Activated CD8-positive, alpha-beta T cell treated with anti-CD3 and anti-CD28 coated beads for 36 hours (primary cell): ENCODE measurements around the gene CFB. TPM values are rescaled to one million over a fixed set of nuclear protein-coding genes. Genes with fewer than 3 reads are reported as not detected.

Experiments used
- ATAC-seq: fragments of 200-7000 bp; cut with Tn5 transposase; one replicate; pipeline ENCODE4 v1.10.0; 2021; ENCODE audit warnings: mild to moderate bottlenecking, moderate library complexity
- CTCF ChIA-PET: fragments of 350-600 bp; sonication (Branson Sonifier 250); formaldehyde crosslinking; loops from one replicate; lab custom pipeline; 2021; ENCODE audit warnings: antibody characterized with exemption; lab: Charles Lee
- POLR2A ChIA-PET: fragments of 350-600 bp; sonication (Branson Sonifier 250); formaldehyde crosslinking; loops from one replicate; lab custom pipeline; 2021; ENCODE audit warnings: antibody characterized with exemption; lab: Charles Lee
- DNase-seq: peaks from one replicate; pipeline ENCODE4 v3.0.0-alpha.2; 2020
- H3K27ac Mint-ChIP-seq: one replicate; pipeline ENCODE4 v1.8.0; 2021; ENCODE audit warnings: mild to moderate bottlenecking, mixed read lengths
- H3K27me3 Mint-ChIP-seq: one replicate; pipeline ENCODE4 v1.8.0; 2021; ENCODE audit warnings: mixed read lengths
- H3K36me3 Mint-ChIP-seq: one replicate; pipeline ENCODE4 v1.8.0; 2021; ENCODE audit warnings: low read depth, mixed read lengths
- H3K4me1 Mint-ChIP-seq: one replicate; pipeline ENCODE4 v1.8.0; 2021; ENCODE audit warnings: low read depth, mixed read lengths
- H3K4me3 Mint-ChIP-seq: one replicate; pipeline ENCODE4 v1.8.0; 2021; ENCODE audit warnings: mild to moderate bottlenecking, moderate library complexity, mixed read lengths
- H3K9me3 Mint-ChIP-seq: one replicate; pipeline ENCODE4 v1.8.0; 2021; ENCODE audit warnings: mixed read lengths
- intact Hi-C: fragments of 100-400 bp; cut with micrococcal nuclease; formaldehyde crosslinking; loops from one replicate; pipeline ENCODE4 v1.10.0; 2022
- total RNA-seq, 2 experiments: library from RNA; stranded (reverse); gene quantifications; one replicate each; pipeline ENCODE4 v1.2.3, GENCODE V29; 2021
- TF ChIP-seq, protein P1 (sequence below): fragments of 200-600 bp; IDR thresholded peaks from one replicate; pipeline ENCODE4 v1.8.0; 2022; ENCODE audit warnings: antibody characterized with exemption, mild to moderate bottlenecking

CFB gene
- total RNA-seq, 2 experiments from 2014 or later = 0.43 to 0.45 TPM

GRCh38 chr6:31897612-31898382 lies 48.1 kb upstream of the CFB start, which contains the start of gene EHMT2:
TSS of gene EHMT2 (minus strand) at chr6:31897698. CDS start at chr6:31897677, 21 bp downstream.
- TF ChIP-seq, protein P1, sequence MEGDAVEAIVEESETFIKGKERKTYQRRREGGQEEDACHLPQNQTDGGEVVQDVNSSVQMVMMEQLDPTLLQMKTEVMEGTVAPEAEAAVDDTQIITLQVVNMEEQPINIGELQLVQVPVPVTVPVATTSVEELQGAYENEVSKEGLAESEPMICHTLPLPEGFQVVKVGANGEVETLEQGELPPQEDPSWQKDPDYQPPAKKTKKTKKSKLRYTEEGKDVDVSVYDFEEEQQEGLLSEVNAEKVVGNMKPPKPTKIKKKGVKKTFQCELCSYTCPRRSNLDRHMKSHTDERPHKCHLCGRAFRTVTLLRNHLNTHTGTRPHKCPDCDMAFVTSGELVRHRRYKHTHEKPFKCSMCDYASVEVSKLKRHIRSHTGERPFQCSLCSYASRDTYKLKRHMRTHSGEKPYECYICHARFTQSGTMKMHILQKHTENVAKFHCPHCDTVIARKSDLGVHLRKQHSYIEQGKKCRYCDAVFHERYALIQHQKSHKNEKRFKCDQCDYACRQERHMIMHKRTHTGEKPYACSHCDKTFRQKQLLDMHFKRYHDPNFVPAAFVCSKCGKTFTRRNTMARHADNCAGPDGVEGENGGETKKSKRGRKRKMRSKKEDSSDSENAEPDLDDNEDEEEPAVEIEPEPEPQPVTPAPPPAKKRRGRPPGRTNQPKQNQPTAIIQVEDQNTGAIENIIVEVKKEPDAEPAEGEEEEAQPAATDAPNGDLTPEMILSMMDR = no peak
- ChIA-PET CTCF (interaction anchor here (0.6 to 2.9 kb wide), 9 partner anchors 9 to 221 kb away, joined by 3 to 13 read pairs (median 4); partner anchors contain the start of genes DXO and NEU1), POLR2A (interaction anchor here (0.8 to 1.5 kb wide), 15 partner anchors 11 to 1072 kb away, joined by 3 to 6 read pairs (median 3); partner anchors contain the start of genes CFB, DXO and VARS1)
- intact Hi-C loops = no loop called here
- DNase-seq = peak; percentile 87
- Mint-ChIP-seq H3K27me3 (no peaks in the 10 kb centered on the region), H3K9me3 (no peaks in the 10 kb centered on the region), H3K36me3 (peaks cover 12% of the 10 kb centered on the region), H3K4me3 (peak within 1 kb of the TSS; percentile 87), H3K27ac (peak within 1 kb of the TSS; percentile 95), H3K4me1 (peaks cover 33% of the 10 kb centered on the region)
- ATAC-seq = peak; percentile 63

- H3K4me1 Mint-ChIP-seq = peaks cover 36% of the 10 kb centered on the region
- peak; percentile 32 for ATAC-seq
- H3K27ac Mint-ChIP-seq = peak overlapping the region; percentile 95
- intact Hi-C loops = no loop called here
- ChIA-PET CTCF (interaction anchor here (0.6 to 2.9 kb wide), 8 partner anchors 9 to 220 kb away, joined by 3 to 13 read pairs (median 4); partner anchors contain the start of genes DXO and NEU1), POLR2A (interaction anchor here (0.8 to 1.5 kb wide), 10 partner anchors 15 to 1071 kb away, joined by 3 to 6 read pairs (median 3); partner anchors contain the start of genes CFB, DXO and VARS1)
- no peaks in the 10 kb centered on the region for H3K9me3 Mint-ChIP-seq
- DNase-seq = peak; percentile 62
- peaks cover 12% of the 10 kb centered on the region for H3K36me3 Mint-ChIP-seq
- TF ChIP-seq, protein P1 = no peak
- no peaks in the 10 kb centered on the region for H3K27me3 Mint-ChIP-seq
- peak overlapping the region; percentile 87 for H3K4me3 Mint-ChIP-seq
These were observed 47.4 kb upstream of the CFB start for GRCh38 chr6:31898383-31899011.

- Mint-ChIP-seq H3K27me3 (no peaks in the 10 kb centered on the region), H3K36me3 (peaks cover 9% of the 10 kb centered on the region), H3K27ac (peak overlapping the region; percentile 50), H3K4me3 (peak overlapping the region; percentile 53), H3K4me1 (peaks cover 36% of the 10 kb centered on the region), H3K9me3 (no peaks in the 10 kb centered on the region)
- TF ChIP-seq, protein P1 = no peak
- ChIA-PET CTCF (interaction anchor here (2.9 kb wide), 1 partner anchor 53 kb away, joined by 13 read pairs; no protein-coding TSS in a partner anchor), POLR2A (interaction anchor here (0.6 to 1.5 kb wide), 5 partner anchors 32 to 162 kb away, joined by 3 to 6 read pairs (median 4); partner anchors contain the start of genes DXO and VARS1)
- DNase-seq = no peak
- intact Hi-C loops = no loop called here
- no peak for ATAC-seq
These were observed 46.7 kb upstream of the CFB start for GRCh38 chr6:31899215-31899614.

- no peak overlapping the region for H3K27ac Mint-ChIP-seq
- ATAC-seq = no peak
- H3K9me3 Mint-ChIP-seq = no peaks in the 10 kb centered on the region
- peak; percentile 34 for DNase-seq
- H3K4me3 Mint-ChIP-seq = peak overlapping the region; percentile 28
- ChIA-PET POLR2A (interaction anchor here (2.1 kb wide), 1 partner anchor 59 kb away, joined by 9 read pairs; the partner anchor contains the start of genes NELFE and SKIC2), CTCF (no interaction called here)
- H3K27me3 Mint-ChIP-seq = no peaks in the 10 kb centered on the region
- H3K36me3 Mint-ChIP-seq = peaks cover 7% of the 10 kb centered on the region
- TF ChIP-seq, protein P1 = no peak
- intact Hi-C loops = no loop called here
- peaks cover 36% of the 10 kb centered on the region for H3K4me1 Mint-ChIP-seq
These were observed 45.8 kb upstream of the CFB start for GRCh38 chr6:31899882-31900722.
